Naive thymus-derived CD8-positive, alpha-beta T cell (primary cell): ENCODE data around the gene CDH23. TPM values are rescaled to one million over a fixed set of nuclear protein-coding genes. Genes with fewer than 3 reads are reported as not detected.
A peak's percentile ranks its signal among the peaks of the same experiment; 100 is the strongest.

Source experiments
- ATAC-seq, 2 donors: fragments of 150-1000 bp; cut with Tn5 transposase in 1 of 2; sonication (Bioruptor Pico), chemical (Tn5 transposase) in 1 of 2; 1 replicate in 1 of 2; 2 replicates in 1 of 2; pipeline ENCODE4 v1.10.0; 2021; ENCODE audit warnings: mild to moderate bottlenecking in 2 of 2, moderate library complexity in 2 of 2
- POLR2A ChIA-PET: fragments of 350-600 bp; sonication (Branson Sonifier 250); formaldehyde crosslinking; loops from one replicate; lab custom pipeline; 2021; ENCODE audit warnings: antibody characterized with exemption; lab: Charles Lee
- DNase-seq, 10 donors: peaks; one replicate each; pipeline versions ENCODE4 v3.0.0 to v3.0.0-alpha.2; 2020 to 2022
- H3K27ac Mint-ChIP-seq, 10 donors: one replicate each; pipeline ENCODE4 v1.8.0; 2020 to 2022; ENCODE audit warnings: mild to moderate bottlenecking in 10 of 10, mixed read lengths in 10 of 10, moderate library complexity in 4 of 10, inconsistent platforms in 1 of 10
- H3K27me3 Mint-ChIP-seq, 5 donors: one replicate each; pipeline ENCODE4 v1.8.0; 2021 to 2022; ENCODE audit warnings: mixed read lengths in 5 of 5
- H3K36me3 Mint-ChIP-seq, 3 donors: one replicate each; pipeline ENCODE4 v1.8.0; 2020 to 2022; ENCODE audit warnings: mixed read lengths in 3 of 3, mild to moderate bottlenecking in 2 of 3, inconsistent platforms in 1 of 3
- H3K4me1 Mint-ChIP-seq, 4 donors: one replicate each; pipeline ENCODE4 v1.8.0; 2021 to 2022; ENCODE audit warnings: mixed read lengths in 4 of 4
- H3K4me3 Mint-ChIP-seq, 10 donors: one replicate each; pipeline ENCODE4 v1.8.0; 2020 to 2022; ENCODE audit warnings: mild to moderate bottlenecking in 10 of 10, mixed read lengths in 10 of 10, moderate library complexity in 6 of 10, inconsistent platforms in 1 of 10
- H3K9me3 Mint-ChIP-seq, 9 donors: one replicate each; pipeline ENCODE4 v1.8.0; 2020 to 2022; ENCODE audit warnings: mixed read lengths in 9 of 9, mild to moderate bottlenecking in 3 of 9, inconsistent platforms in 1 of 9, moderate library complexity in 1 of 9
- polyA plus RNA-seq, 3 donors: library from polyadenylated mRNA; unstranded; fragments of 300-500 nt; fragmentation: Illumina TruSeq; gene quantifications; one replicate each; pipeline ENCODE4 v1.2.3, GENCODE V29; 2021
- total RNA-seq, 8 experiments: library from RNA in 2 of 8; stranded (reverse) in 2 of 8; gene quantifications; one replicate each; pipeline ENCODE4 v1.2.3 and lab custom pipeline; 2021 to 2026

CDH23 gene
- total and polyA plus RNA-seq, 5 experiments from 2014 or later, result 0.82 to 10.2 (median 3.8) TPM

- Mint-ChIP-seq H3K4me1 (peaks cover 4 to 11% (median 8%) of the 10 kb centered on the region in 4 donors), H3K27me3 (peaks cover 0 to 12% (median 0%) of the 10 kb centered on the region in 5 donors), H3K4me3 (no peak overlapping the region), H3K27ac (no peak overlapping the region), H3K9me3 (no peaks in the 10 kb centered on the region), H3K36me3 (no peaks in the 10 kb centered on the region)
- POLR2A ChIA-PET, result no interaction called here
- ATAC-seq, result no peak
- DNase-seq, result no peak
These were observed 74.3 kb downstream of the CDH23 start for GRCh38 chr10:71471006-71471405.

- no peak for ATAC-seq
These were observed 75.2 kb downstream of the CDH23 start for GRCh38 chr10:71471957-71472365.

GRCh38 chr10:71472466-71472865, 75.7 kb downstream of the CDH23 start:
- no peak for ATAC-seq
- no peak overlapping the region for H3K4me3 Mint-ChIP-seq
- peaks cover 4 to 11% (median 8%) of the 10 kb centered on the region in 4 donors for H3K4me1 Mint-ChIP-seq
- POLR2A ChIA-PET, result no interaction called here
- peak overlapping the region in 1 of 10 donors; percentile 18 for H3K27ac Mint-ChIP-seq
- peaks cover 0 to 14% (median 0%) of the 10 kb centered on the region in 5 donors for H3K27me3 Mint-ChIP-seq
- no peak for DNase-seq
- H3K9me3 Mint-ChIP-seq, result no peaks in the 10 kb centered on the region
- H3K36me3 Mint-ChIP-seq, result no peaks in the 10 kb centered on the region

More at GRCh38 chr10:71471957-71472365, 75.2 kb downstream of the CDH23 start:
- H3K4me3 Mint-ChIP-seq, result no peak overlapping the region
- H3K4me1 Mint-ChIP-seq, result peaks cover 4 to 11% (median 8%) of the 10 kb centered on the region in 4 donors
- no peak for DNase-seq
- no peaks in the 10 kb centered on the region for H3K36me3 Mint-ChIP-seq
- H3K27ac Mint-ChIP-seq, result no peak overlapping the region
- POLR2A ChIA-PET, result no interaction called here
- no peaks in the 10 kb centered on the region for H3K9me3 Mint-ChIP-seq
- H3K27me3 Mint-ChIP-seq, result peaks cover 0 to 12% (median 0%) of the 10 kb centered on the region in 5 donors

GRCh38 chr10:71472912-71473311, 76.2 kb downstream of the CDH23 start:
- peaks cover 0 to 18% (median 0%) of the 10 kb centered on the region in 5 donors for H3K27me3 Mint-ChIP-seq
- H3K27ac Mint-ChIP-seq, result no peak overlapping the region
- DNase-seq (no peak), ATAC-seq (no peak)
- no peak overlapping the region for H3K4me3 Mint-ChIP-seq
- POLR2A ChIA-PET, result no interaction called here
- H3K9me3 Mint-ChIP-seq, result no peaks in the 10 kb centered on the region
- H3K4me1 Mint-ChIP-seq, result peaks cover 4 to 11% (median 8%) of the 10 kb centered on the region in 4 donors
- H3K36me3 Mint-ChIP-seq, result no peaks in the 10 kb centered on the region

- ATAC-seq, result no peak
- POLR2A ChIA-PET, result no interaction called here
- Mint-ChIP-seq H3K27ac (no peak overlapping the region), H3K27me3 (peaks cover 0 to 18% (median 0%) of the 10 kb centered on the region in 5 donors), H3K4me3 (no peak overlapping the region), H3K36me3 (no peaks in the 10 kb centered on the region), H3K9me3 (no peaks in the 10 kb centered on the region), H3K4me1 (peaks cover 4 to 11% (median 8%) of the 10 kb centered on the region in 4 donors)
- no peak for DNase-seq
These were observed 77.2 kb downstream of the CDH23 start for GRCh38 chr10:71473671-71474599.

GRCh38 chr10:71474702-71475242, 78.1 kb downstream of the CDH23 start:
- Mint-ChIP-seq H3K36me3 (no peaks in the 10 kb centered on the region), H3K9me3 (no peaks in the 10 kb centered on the region), H3K27me3 (peaks cover 0 to 18% (median 0%) of the 10 kb centered on the region in 5 donors), H3K4me3 (peak overlapping the region in 1 of 10 donors; percentile 52), H3K4me1 (peaks cover 4 to 11% (median 8%) of the 10 kb centered on the region in 4 donors), H3K27ac (no peak overlapping the region)
- POLR2A ChIA-PET, result no interaction called here
- ATAC-seq, result no peak
- no peak for DNase-seq

GRCh38 chr10:71475243-71475871, 78.6 kb downstream of the CDH23 start:
- Mint-ChIP-seq H3K36me3 (no peaks in the 10 kb centered on the region), H3K9me3 (no peaks in the 10 kb centered on the region), H3K27me3 (peaks cover 0 to 20% (median 2%) of the 10 kb centered on the region in 5 donors), H3K4me1 (peaks cover 4 to 11% (median 8%) of the 10 kb centered on the region in 4 donors), H3K27ac (no peak overlapping the region), H3K4me3 (peak overlapping the region in 2 of 10 donors; percentile 52 to 54)
- POLR2A ChIA-PET, result no interaction called here
- no peak for ATAC-seq
- no peak for DNase-seq

- DNase-seq (no peak), ATAC-seq (no peak)
- no peak overlapping the region for H3K4me3 Mint-ChIP-seq
- H3K4me1 Mint-ChIP-seq, result peaks cover 4 to 11% (median 8%) of the 10 kb centered on the region in 4 donors
- no peaks in the 10 kb centered on the region for H3K36me3 Mint-ChIP-seq
- H3K9me3 Mint-ChIP-seq, result no peaks in the 10 kb centered on the region
- peaks cover 0 to 22% (median 5%) of the 10 kb centered on the region in 5 donors for H3K27me3 Mint-ChIP-seq
- POLR2A ChIA-PET, result no interaction called here
- H3K27ac Mint-ChIP-seq, result no peak overlapping the region
These were observed 79.7 kb downstream of the CDH23 start for GRCh38 chr10:71476228-71477011.

GRCh38 chr10:71478173-71478572, 81.5 kb downstream of the CDH23 start:
- H3K4me3 Mint-ChIP-seq, result no peak overlapping the region
- H3K36me3 Mint-ChIP-seq, result no peaks in the 10 kb centered on the region
- ATAC-seq (no peak), DNase-seq (no peak)
- H3K27me3 Mint-ChIP-seq, result peaks cover 0 to 14% (median 5%) of the 10 kb centered on the region in 5 donors
- peaks cover 4 to 11% (median 8%) of the 10 kb centered on the region in 4 donors for H3K4me1 Mint-ChIP-seq
- H3K27ac Mint-ChIP-seq, result no peak overlapping the region
- H3K9me3 Mint-ChIP-seq, result no peaks in the 10 kb centered on the region
- POLR2A ChIA-PET, result no interaction called here

- DNase-seq (no peak), ATAC-seq (no peak)
- peaks cover 0 to 14% (median 5%) of the 10 kb centered on the region in 5 donors for H3K27me3 Mint-ChIP-seq
- H3K4me3 Mint-ChIP-seq, result no peak overlapping the region
- H3K4me1 Mint-ChIP-seq, result peaks cover 4 to 11% (median 8%) of the 10 kb centered on the region in 4 donors
- no peak overlapping the region for H3K27ac Mint-ChIP-seq
- H3K36me3 Mint-ChIP-seq, result no peaks in the 10 kb centered on the region
- POLR2A ChIA-PET, result no interaction called here
- H3K9me3 Mint-ChIP-seq, result no peaks in the 10 kb centered on the region
These were observed 82.2 kb downstream of the CDH23 start for GRCh38 chr10:71478813-71479365.

GRCh38 chr10:71479831-71480230, 83.1 kb downstream of the CDH23 start:
- peaks cover 0 to 11% (median 5%) of the 10 kb centered on the region in 5 donors for H3K27me3 Mint-ChIP-seq
- no peaks in the 10 kb centered on the region for H3K9me3 Mint-ChIP-seq
- DNase-seq (no peak), ATAC-seq (no peak)
- POLR2A ChIA-PET, result no interaction called here
- peaks cover 4 to 8% (median 6%) of the 10 kb centered on the region in 4 donors for H3K4me1 Mint-ChIP-seq
- peak overlapping the region in 1 of 10 donors; percentile 56 for H3K27ac Mint-ChIP-seq
- H3K4me3 Mint-ChIP-seq, result no peak overlapping the region
- no peaks in the 10 kb centered on the region for H3K36me3 Mint-ChIP-seq

- no peaks in the 10 kb centered on the region for H3K36me3 Mint-ChIP-seq
- H3K4me3 Mint-ChIP-seq, result no peak overlapping the region
- DNase-seq, result no peak
- H3K4me1 Mint-ChIP-seq, result no peaks in the 10 kb centered on the region
- peaks cover 0 to 11% (median 5%) of the 10 kb centered on the region in 5 donors for H3K27me3 Mint-ChIP-seq
- H3K27ac Mint-ChIP-seq, result peak overlapping the region in 1 of 10 donors; percentile 56
- POLR2A ChIA-PET, result no interaction called here
- ATAC-seq, result no peak
- H3K9me3 Mint-ChIP-seq, result no peaks in the 10 kb centered on the region
These were observed 83.9 kb downstream of the CDH23 start for GRCh38 chr10:71480662-71481061.
